ENCODE data around the gene MTNR1B. TPM values are rescaled to one million over a fixed set of nuclear protein-coding genes. Genes with fewer than 3 reads are reported as not detected.

MTNR1B gene
- total and polyA plus RNA-seq, 12 donors = not detected

DNA sequence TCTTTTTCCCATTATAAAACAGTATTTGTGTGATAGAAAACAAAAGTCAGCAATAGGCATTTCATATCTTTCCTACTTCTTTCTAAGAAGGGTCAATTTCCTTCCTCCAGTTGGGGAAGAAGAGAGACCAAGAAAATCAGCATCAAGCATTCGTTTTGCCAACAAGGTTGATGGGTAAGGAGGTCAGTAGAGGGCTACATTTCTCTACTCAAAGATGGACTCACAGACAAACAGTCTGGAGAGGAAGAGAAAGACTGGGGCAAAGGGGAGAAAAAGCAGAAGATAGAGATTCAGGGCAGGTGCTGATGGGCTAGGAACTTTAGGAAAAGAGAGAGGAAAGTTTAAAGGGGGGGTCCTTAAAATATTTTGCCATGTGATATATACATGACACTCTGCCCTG is 8.6 kb upstream of the MTNR1B start:
- TF ChIP-seq CTCF (IDR thresholded peaks at IDR 0.05) (no peak), POLR2A (IDR thresholded peaks at IDR 0.05) (no peak)
- 19 to 49% (median 33%) methylated on average over 1 of the region's 1 CpG for WGBS, 4 donors
- DNase-seq = no peak

GRCh38 chr11:92962446-92962845 is 7.0 kb upstream of the MTNR1B start:
- TF ChIP-seq POLR2A (IDR thresholded peaks at IDR 0.05) (no peak), CTCF (IDR thresholded peaks at IDR 0.05) (no peak)

More for the DNA sequence above, 8.6 kb upstream of the MTNR1B start:
- H3K4me3 ChIP-seq = no peak overlapping the region
- intact Hi-C loops (cut with DNase I) = no loop called here
- no peaks in the 10 kb centered on the region for H3K27me3 ChIP-seq
- no peaks in the 10 kb centered on the region for H3K9me3 ChIP-seq (replicated peaks in 1 of 3)
- no peak overlapping the region for H3K27ac ChIP-seq
- no peaks in the 10 kb centered on the region for H3K4me1 ChIP-seq (replicated peaks in 1 of 2)
- H3K36me3 ChIP-seq (replicated peaks in 1 of 2) = no peaks in the 10 kb centered on the region

GRCh38 chr11:92964471-92964870 is 5.0 kb upstream of the MTNR1B start:
- intact Hi-C loops (cut with DNase I) = no loop called here
- H3K36me3 ChIP-seq (replicated peaks in 1 of 2) = no peaks in the 10 kb centered on the region
- TF ChIP-seq POLR2A (IDR thresholded peaks at IDR 0.05) (no peak), CTCF (IDR thresholded peaks at IDR 0.05) (no peak)
- DNase-seq = no peak
- WGBS, 4 donors = 77 to 84% (median 80%) methylated on average over 8 of the region's 8 CpGs
- H3K4me1 ChIP-seq (replicated peaks in 1 of 2) = no peaks in the 10 kb centered on the region
- H3K27me3 ChIP-seq = peaks cover 9% of the 10 kb centered on the region
- H3K27ac ChIP-seq = no peak overlapping the region
- no peaks in the 10 kb centered on the region for H3K9me3 ChIP-seq (replicated peaks in 1 of 3)
- H3K4me3 ChIP-seq = no peak overlapping the region

More at GRCh38 chr11:92962446-92962845, 7.0 kb upstream of the MTNR1B start:
- WGBS, 4 donors = 60 to 77% (median 71%) methylated on average over 1 of the region's 1 CpG
- Histone ChIP-seq H3K4me1 (replicated peaks in 1 of 2) (no peaks in the 10 kb centered on the region), H3K9me3 (replicated peaks in 1 of 3) (no peaks in the 10 kb centered on the region), H3K4me3 (no peak overlapping the region), H3K36me3 (replicated peaks in 1 of 2) (no peaks in the 10 kb centered on the region), H3K27me3 (no peaks in the 10 kb centered on the region), H3K27ac (no peak overlapping the region)
- no peak for DNase-seq
- intact Hi-C loops (cut with DNase I) = no loop called here

DNA sequence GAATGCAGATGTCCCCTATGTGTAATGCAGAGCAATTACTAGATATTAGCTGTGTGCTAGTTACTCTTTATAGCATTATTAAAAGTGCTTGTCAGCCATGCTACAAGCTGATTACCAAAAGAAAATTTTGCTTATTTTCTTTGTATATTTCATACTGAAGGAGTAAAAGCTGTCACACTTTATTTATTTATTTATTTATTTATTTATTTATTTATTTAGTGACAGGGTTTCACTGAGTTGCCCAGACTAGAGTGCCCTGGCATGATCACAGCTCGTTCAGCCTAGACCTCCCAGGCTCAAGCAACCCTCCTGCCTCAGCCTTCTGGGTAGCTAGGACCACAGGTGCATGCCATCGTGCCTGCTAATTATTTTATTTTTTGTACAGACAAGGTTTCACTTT is 4.3 kb upstream of the MTNR1B start:
- 73 to 82% (median 77%) methylated on average over 2 of the region's 2 CpGs for WGBS, 4 donors
- DNase-seq = no peak
- Histone ChIP-seq H3K4me3 (no peak overlapping the region), H3K36me3 (replicated peaks in 1 of 2) (no peaks in the 10 kb centered on the region), H3K27ac (no peak overlapping the region), H3K27me3 (peaks cover 16% of the 10 kb centered on the region), H3K9me3 (replicated peaks in 1 of 3) (no peaks in the 10 kb centered on the region), H3K4me1 (replicated peaks in 1 of 2) (no peaks in the 10 kb centered on the region)
- no peak for TF ChIP-seq CTCF (IDR thresholded peaks at IDR 0.05)
- TF ChIP-seq POLR2A (IDR thresholded peaks at IDR 0.05) = no peak
- intact Hi-C loops (cut with DNase I) = no loop called here
